Panc1 (cell line): ENCODE data around the gene TNS2. TPM values are rescaled to one million over a fixed set of nuclear protein-coding genes. Genes with fewer than 3 reads are reported as not detected.

Experiments used
- ATAC-seq: fragments of 200-7000 bp; cut with Tn5 transposase; 2 replicates; pipeline ENCODE4 v1.9.1; 2020; ENCODE audit warnings: mild to moderate bottlenecking, moderate library complexity
- BruUV-seq: library from RNA; stranded (reverse); fragments of 400-500 nt; replicated peaks from 2 replicates; lab custom pipeline; 2021; lab: Mats Ljungman, UMichigan
- CTCF ChIA-PET: fragments of 300-600 bp; sonication (Branson Sonifier 250); formaldehyde crosslinking; loops from one replicate; lab custom pipeline; 2022; ENCODE audit warnings: antibody characterized with exemption; lab: Charles Lee
- POLR2A ChIA-PET: fragments of 300-600 bp; sonication (Branson Sonifier 250); formaldehyde crosslinking; loops from one replicate; lab custom pipeline; 2022; ENCODE audit warnings: antibody characterized with exemption; lab: Charles Lee
- DNase-seq: peaks from one replicate; pipeline ENCODE4 v3.0.0-alpha.2; 2010; ENCODE audit warnings: low read depth, low spot score
- H3K27ac ChIP-seq: 2 replicates; pipeline ENCODE4 v1.5.1; 2011; ENCODE audit warnings: mild to moderate bottlenecking, low read length, inconsistent platforms
- H3K27me3 ChIP-seq: fragments of 200-500 bp; sonication (Bioruptor generic); 2 replicates; pipeline ENCODE4 v1.6.0; 2014; ENCODE audit warnings: low read length, inconsistent platforms; ENCODE audit not compliant: control insufficient read depth, insufficient read depth
- H3K36me3 ChIP-seq: fragments of 200-500 bp; sonication (Bioruptor generic); 2 replicates; pipeline ENCODE4 v1.5.1; 2014; ENCODE audit warnings: inconsistent platforms, mild to moderate bottlenecking, low read length, moderate library complexity; ENCODE audit not compliant: control insufficient read depth, insufficient read depth
- H3K4me1 ChIP-seq: 2 replicates; pipeline ENCODE4 v1.5.1; 2011; ENCODE audit warnings: inconsistent platforms, mild to moderate bottlenecking, low read length, moderate library complexity; ENCODE audit not compliant: control insufficient read depth, insufficient read depth
- H3K4me3 ChIP-seq, 2 experiments: 2 replicates each; pipeline ENCODE4 v1.5.1; 2011 to 2012; ENCODE audit warnings: low read depth in 2 of 2, low read length in 2 of 2, mild to moderate bottlenecking in 2 of 2, inconsistent platforms in 1 of 2, moderate library complexity in 1 of 2
- H3K9me3 ChIP-seq: fragments of 200-500 bp; sonication (Bioruptor generic); 2 replicates; pipeline ENCODE4 v1.5.1; 2014; ENCODE audit warnings: low read depth, mild to moderate bottlenecking, inconsistent platforms, low read length, moderate library complexity; ENCODE audit not compliant: control insufficient read depth, insufficient read depth
- POLR2AphosphoS5 ChIP-seq: IDR thresholded peaks from 2 replicates; pipeline ENCODE4 v1.6.1; 2012; ENCODE audit warnings: mild to moderate bottlenecking, low read depth, low read length, moderate library complexity
- SIN3A ChIP-seq: IDR thresholded peaks from 2 replicates; pipeline ENCODE4 v1.6.1; 2012; ENCODE audit warnings: low read depth, mild to moderate bottlenecking, low read length, moderate library complexity, borderline replicate concordance; ENCODE audit not compliant: insufficient read depth
- TCF7L2 ChIP-seq: IDR thresholded peaks from 2 replicates; pipeline ENCODE4 v1.6.1; 2011; ENCODE audit warnings: mild to moderate bottlenecking, low read depth, low read length, inconsistent platforms
- in situ Hi-C: cut with HindIII; loops from 2 replicates; pipeline ENCODE4 v1.10.0; 2016; ENCODE audit warnings: low sequenced_read_pairs, low pct_unique_long_range_greater_than_20kb
- intact Hi-C: fragments of 100-400 bp; cut with micrococcal nuclease; formaldehyde crosslinking; loops from one replicate; pipeline ENCODE4 v1.10.0; 2022; ENCODE audit not compliant: unreplicated experiment
- total RNA-seq: library from RNA; stranded (reverse); gene quantifications from one replicate; pipeline ENCODE4 v1.2.1, GENCODE V29; 2021; ENCODE audit not compliant: unreplicated experiment
- TF ChIP-seq, protein P1 (sequence below): fragments of 450-650 bp; IDR thresholded peaks from 2 replicates; pipeline ENCODE4 v1.5.1; 2017; ENCODE audit warnings: mild to moderate bottlenecking
- TF ChIP-seq, protein P2 (sequence below), 2 experiments: IDR thresholded peaks; 2 replicates each; pipeline ENCODE4 v1.6.1; 2011 to 2012; ENCODE audit warnings: low read depth in 2 of 2, control low read depth in 1 of 2, low read length in 1 of 2, mild to moderate bottlenecking in 1 of 2, moderate library complexity in 1 of 2; ENCODE audit not compliant: insufficient read depth in 1 of 2

TNS2 gene
- total RNA-seq, 1 experiment from 2014 or later = 48.1 TPM

DNA sequence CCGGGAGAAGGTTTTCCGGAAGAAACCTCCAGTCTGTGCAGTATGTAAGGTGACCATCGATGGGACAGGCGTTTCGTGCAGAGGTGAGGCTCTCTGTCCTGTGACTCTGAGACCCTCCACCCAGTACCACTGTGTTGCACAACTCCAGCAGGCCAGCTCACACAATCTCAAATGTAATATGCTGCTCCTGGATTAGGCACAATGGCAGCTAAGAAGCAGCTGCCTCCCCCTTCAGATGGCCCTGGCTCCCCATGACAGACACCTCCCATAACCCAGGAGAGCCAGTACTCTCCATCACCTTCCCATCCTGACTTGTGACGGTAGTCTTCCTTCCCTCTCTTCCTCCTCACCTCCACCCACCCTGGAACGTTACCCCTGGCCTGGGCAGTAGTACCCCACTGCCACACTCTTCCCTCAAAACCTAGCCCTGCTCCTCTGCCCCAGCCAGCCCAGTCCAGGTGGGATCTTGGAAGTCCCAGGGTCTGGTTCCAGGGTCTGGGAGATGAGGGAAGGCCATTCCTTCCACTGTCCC, 2.1 kb downstream of the TNS2 start:
- no peak for ATAC-seq
- intact Hi-C loops = no loop called here
- DNase-seq = no peak
- BruUV-seq = TSS peak; percentile 69
- Histone ChIP-seq H3K36me3 (no peaks in the 10 kb centered on the region), H3K4me3 (peak overlapping the region in 1 of 2 experiments; percentile 25; a peak in 2 of 4 replicates), H3K27ac (peak overlapping the region; percentile 93), H3K27me3 (no peaks in the 10 kb centered on the region), H3K4me1 (peaks cover 61% of the 10 kb centered on the region), H3K9me3 (no peaks in the 10 kb centered on the region)
- TF ChIP-seq POLR2AphosphoS5 = no peak
- no peak for TF ChIP-seq TCF7L2
- TF ChIP-seq, protein P1, sequence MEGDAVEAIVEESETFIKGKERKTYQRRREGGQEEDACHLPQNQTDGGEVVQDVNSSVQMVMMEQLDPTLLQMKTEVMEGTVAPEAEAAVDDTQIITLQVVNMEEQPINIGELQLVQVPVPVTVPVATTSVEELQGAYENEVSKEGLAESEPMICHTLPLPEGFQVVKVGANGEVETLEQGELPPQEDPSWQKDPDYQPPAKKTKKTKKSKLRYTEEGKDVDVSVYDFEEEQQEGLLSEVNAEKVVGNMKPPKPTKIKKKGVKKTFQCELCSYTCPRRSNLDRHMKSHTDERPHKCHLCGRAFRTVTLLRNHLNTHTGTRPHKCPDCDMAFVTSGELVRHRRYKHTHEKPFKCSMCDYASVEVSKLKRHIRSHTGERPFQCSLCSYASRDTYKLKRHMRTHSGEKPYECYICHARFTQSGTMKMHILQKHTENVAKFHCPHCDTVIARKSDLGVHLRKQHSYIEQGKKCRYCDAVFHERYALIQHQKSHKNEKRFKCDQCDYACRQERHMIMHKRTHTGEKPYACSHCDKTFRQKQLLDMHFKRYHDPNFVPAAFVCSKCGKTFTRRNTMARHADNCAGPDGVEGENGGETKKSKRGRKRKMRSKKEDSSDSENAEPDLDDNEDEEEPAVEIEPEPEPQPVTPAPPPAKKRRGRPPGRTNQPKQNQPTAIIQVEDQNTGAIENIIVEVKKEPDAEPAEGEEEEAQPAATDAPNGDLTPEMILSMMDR = no peak
- no peak for TF ChIP-seq SIN3A
- TF ChIP-seq, protein P2, sequence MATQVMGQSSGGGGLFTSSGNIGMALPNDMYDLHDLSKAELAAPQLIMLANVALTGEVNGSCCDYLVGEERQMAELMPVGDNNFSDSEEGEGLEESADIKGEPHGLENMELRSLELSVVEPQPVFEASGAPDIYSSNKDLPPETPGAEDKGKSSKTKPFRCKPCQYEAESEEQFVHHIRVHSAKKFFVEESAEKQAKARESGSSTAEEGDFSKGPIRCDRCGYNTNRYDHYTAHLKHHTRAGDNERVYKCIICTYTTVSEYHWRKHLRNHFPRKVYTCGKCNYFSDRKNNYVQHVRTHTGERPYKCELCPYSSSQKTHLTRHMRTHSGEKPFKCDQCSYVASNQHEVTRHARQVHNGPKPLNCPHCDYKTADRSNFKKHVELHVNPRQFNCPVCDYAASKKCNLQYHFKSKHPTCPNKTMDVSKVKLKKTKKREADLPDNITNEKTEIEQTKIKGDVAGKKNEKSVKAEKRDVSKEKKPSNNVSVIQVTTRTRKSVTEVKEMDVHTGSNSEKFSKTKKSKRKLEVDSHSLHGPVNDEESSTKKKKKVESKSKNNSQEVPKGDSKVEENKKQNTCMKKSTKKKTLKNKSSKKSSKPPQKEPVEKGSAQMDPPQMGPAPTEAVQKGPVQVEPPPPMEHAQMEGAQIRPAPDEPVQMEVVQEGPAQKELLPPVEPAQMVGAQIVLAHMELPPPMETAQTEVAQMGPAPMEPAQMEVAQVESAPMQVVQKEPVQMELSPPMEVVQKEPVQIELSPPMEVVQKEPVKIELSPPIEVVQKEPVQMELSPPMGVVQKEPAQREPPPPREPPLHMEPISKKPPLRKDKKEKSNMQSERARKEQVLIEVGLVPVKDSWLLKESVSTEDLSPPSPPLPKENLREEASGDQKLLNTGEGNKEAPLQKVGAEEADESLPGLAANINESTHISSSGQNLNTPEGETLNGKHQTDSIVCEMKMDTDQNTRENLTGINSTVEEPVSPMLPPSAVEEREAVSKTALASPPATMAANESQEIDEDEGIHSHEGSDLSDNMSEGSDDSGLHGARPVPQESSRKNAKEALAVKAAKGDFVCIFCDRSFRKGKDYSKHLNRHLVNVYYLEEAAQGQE (IDR thresholded peaks at IDR 0.05; ENCODE audit: insufficient read depth in 1 of 2, low read depth in 2 of 2, low read length in 1 of 2) = no peak
- ChIA-PET CTCF (no interaction called here), POLR2A (no interaction called here)
- in situ Hi-C loops = no loop called here

DNA sequence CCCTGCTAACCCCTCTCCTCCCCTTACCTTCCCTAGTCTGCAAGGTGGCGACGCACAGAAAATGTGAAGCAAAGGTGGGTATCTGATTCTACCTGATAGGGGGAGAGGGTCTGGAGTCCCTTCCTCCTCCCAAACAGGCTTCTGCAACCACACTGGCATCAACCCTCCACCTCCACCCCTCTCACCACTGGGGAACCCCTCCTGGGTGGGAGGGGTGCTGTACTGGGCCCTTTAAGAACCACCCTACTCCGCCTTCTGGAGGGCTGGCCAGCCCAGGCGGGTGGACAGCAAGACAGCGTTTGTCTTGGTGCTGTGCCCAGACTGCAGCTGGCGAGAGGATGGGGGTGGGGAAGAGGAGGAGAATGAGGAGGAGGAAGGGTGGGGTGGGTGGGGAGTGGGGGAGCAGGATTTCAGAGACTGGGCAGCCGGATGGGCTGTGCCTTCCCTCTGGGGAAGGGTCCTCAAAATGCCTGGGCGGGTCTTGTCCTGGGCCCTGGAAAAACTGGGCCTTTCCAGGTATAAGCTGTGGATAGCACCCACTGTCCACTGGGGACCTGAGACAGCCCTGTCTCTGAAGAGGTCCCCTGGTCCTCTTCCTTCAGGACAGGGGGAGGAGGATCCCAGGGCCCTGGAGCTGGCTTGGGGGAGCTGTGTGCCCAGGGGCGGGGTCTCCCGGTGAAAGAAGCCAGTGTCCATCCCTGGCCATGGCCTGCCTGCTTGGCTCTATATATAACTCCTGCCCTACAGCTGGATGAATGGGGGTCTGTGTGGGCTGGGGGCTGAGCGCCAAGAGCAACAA, 2.8 kb downstream of the TNS2 start:
- CTCF ChIA-PET = interaction anchor here (0.6 to 0.8 kb wide), 2 partner anchors 13 to 967 kb away, joined by 3 to 4 read pairs; no protein-coding TSS in a partner anchor
- TF ChIP-seq POLR2AphosphoS5 (no peak), SIN3A (no peak), TCF7L2 (no peak)
- TF ChIP-seq, protein P1 = no peak
- TF ChIP-seq, protein P2 (IDR thresholded peaks at IDR 0.05; ENCODE audit: insufficient read depth in 1 of 2, low read depth in 2 of 2, low read length in 1 of 2) = no peak
- peak overlapping the region; percentile 93 for H3K27ac ChIP-seq
- in situ Hi-C loops (no loop called here), intact Hi-C loops (no loop called here)
- no TSS peak for BruUV-seq
- POLR2A ChIA-PET = interaction anchor here (0.6 kb wide), 1 partner anchor 27 kb away, joined by 3 read pairs; the partner anchor contains the start of gene SPRYD3
- ATAC-seq (0 out of 2 replicates have a peak, but pooled peaks have one; percentile 13), DNase-seq (no peak)
- peak overlapping the region in 1 of 2 experiments; percentile 25; a peak in 2 of 4 replicates for H3K4me3 ChIP-seq
- no peaks in the 10 kb centered on the region for H3K27me3 ChIP-seq
- no peaks in the 10 kb centered on the region for H3K9me3 ChIP-seq
- peaks cover 61% of the 10 kb centered on the region for H3K4me1 ChIP-seq
- H3K36me3 ChIP-seq = no peaks in the 10 kb centered on the region
